Measurements from ENCODE around the gene PPP1R3E. TPM values are rescaled to one million over a fixed set of nuclear protein-coding genes. Genes with fewer than 3 reads are reported as not detected.
"Not testable (repeated sequence)": the region's sequence is repeated elsewhere in the genome, so short reads cannot be mapped to it uniquely, and the experiment has no call there.

Gene PPP1R3E
- polyA plus RNA-seq, 1 donor, result 18.5 TPM

DNA sequence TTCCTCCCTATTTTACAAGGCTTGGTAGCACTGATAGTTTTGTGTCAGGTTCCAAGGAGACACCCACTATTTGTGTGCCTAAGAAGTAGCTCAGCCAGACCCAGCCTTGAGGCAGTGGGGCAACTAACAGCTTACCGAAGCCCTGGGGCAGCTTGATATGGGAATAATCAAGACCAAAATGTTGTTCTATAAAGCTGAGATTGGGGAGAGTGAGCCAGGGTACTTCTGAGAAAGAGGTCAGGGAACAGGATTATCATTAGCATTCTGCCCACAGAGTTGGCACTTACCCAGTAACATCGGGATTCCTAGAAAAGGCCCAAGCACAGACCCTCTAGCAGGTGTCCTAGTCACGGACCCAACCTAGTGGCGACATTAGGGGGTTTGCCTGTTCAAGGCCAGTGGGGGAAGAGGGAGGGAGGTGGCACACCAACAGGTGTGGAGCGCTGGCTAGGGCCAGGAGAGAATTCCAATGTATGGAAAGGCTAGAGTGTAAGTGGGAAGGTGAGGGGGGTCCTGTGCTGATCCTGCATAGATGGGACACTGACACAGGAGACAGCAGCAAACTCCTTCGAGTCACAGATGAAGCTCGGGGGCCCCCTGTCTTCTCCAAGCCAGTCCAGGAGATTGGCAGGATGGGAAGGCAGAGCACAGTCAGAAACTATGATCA is 4.9 kb downstream of the PPP1R3E start:
- DNase-seq (ENCODE audit: low read depth), result no peak

DNA sequence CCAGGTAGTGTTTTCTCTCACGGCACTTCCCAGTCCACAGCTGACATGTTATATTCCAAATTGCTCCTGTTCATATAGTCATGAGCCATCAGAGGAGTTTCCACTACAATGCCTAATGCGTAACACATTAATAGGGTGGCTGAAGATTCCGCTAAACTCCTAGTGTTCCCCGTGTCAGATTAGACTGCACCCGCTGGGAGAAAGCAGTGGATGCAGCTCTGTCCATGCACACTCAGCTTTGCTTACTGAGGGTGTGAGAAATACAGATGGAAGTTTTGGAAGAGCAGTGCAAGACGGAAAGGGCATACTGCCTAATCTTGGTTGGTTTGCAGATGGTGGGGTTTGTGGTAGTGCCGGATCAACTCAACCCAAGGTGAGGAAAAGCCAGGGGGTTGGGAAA is 5.6 kb downstream of the PPP1R3E start:
- DNase-seq (ENCODE audit: low read depth), result no peak

DNA sequence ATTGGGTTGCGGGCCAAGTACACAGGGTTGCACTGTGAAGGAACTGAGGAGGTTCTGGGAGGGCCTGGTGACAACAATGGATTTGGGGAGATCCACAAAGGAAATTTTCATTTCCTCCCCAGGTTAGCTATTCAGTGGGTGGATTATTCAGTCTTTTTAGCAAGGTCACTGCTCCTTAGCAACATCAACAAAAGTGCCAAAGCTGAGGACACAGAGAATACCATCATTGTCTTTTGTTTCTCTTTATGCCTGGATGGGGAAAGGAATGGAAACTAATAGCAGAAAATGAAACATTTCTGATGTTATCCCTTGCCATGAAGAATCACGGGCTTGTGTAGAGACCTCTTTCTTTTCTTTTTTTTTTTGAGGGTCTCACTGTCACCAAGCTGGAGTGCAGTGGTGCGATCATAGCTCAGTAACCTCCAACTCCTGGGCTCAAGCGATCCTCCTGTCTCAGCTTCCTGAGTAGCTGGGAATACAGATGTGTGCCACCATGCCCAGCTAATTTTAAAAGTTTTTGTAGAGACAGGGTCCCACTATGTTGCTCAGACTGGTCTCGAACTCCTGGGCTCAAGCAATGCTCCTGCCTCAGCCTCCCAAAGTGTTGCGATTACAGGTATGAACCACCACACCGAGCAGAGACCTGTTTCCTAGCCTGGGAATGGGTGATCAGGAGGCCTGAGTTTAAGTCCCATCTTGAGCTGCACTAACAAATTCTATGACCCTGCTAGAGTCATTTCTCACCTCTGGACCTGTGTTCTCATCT is 6.5 kb downstream of the PPP1R3E start:
- no peak for DNase-seq (ENCODE audit: low read depth)

DNA sequence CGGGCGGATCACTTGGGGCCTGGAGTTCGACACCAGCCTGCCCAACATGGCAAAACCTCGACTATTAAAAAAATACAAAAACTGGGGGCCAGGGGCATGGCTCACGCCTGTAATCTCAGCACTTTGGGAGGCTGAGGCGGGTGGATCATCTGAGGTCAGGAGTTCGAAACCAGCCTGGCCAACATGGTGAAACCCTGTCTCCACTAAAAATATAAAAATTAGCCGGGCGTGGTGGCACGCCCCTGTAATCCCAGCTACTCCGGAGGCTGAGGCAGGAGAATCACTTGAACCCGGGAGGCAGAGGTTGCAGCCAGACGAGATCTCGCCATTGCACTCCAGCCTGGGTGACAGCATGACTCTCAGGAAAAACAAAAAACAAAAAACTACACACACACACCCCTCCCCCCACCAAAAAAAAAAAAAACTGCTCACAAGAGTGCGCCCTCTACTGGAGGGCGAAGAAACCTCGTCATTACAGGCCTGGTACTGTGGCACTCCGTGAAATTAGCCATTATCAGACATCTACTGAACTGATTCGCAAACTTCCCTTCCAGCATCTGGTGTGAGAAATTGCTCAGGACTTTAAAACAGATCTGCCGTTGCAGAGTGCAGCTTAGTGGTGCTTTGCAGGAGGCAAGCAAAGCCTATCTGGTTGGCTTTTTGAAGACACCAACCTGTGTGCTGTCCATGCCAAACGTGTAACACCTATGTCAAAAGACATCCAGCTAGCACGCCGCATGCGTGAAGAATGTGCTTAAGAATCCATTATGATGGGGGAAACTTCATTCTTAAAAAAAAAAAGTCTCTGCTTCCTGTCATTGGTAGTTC is 7.7 kb downstream of the PPP1R3E start:
- no peak for DNase-seq (ENCODE audit: low read depth)

DNA sequence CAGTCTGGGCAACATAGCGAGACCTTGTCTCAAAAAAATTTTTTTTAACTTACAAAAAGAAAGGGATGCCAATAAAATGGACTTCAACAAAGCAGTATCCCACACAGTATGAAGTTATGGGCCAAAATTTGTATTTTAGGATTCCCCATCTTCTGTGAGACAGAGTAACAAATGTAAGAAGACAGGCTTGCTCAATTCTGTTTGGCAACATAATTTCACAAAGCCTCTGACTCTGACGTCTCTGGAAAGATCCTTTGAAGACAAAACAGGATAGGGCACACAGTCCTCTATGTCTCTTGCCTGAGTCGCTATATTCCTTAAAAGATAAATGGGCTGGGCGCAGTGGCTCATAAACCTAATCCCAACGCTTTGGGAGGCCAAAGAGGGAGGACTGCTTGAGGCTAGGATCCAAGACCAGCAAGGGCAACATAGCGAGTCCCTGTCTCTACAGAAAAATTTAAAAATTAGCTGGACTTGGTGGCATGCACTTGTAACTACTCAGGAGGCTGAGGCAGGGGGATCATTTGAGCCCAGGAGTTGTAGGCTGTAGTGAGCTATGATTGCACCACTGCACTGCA is 15.7 kb downstream of the PPP1R3E start:
- DNase-seq (ENCODE audit: low read depth), result no peak

DNA sequence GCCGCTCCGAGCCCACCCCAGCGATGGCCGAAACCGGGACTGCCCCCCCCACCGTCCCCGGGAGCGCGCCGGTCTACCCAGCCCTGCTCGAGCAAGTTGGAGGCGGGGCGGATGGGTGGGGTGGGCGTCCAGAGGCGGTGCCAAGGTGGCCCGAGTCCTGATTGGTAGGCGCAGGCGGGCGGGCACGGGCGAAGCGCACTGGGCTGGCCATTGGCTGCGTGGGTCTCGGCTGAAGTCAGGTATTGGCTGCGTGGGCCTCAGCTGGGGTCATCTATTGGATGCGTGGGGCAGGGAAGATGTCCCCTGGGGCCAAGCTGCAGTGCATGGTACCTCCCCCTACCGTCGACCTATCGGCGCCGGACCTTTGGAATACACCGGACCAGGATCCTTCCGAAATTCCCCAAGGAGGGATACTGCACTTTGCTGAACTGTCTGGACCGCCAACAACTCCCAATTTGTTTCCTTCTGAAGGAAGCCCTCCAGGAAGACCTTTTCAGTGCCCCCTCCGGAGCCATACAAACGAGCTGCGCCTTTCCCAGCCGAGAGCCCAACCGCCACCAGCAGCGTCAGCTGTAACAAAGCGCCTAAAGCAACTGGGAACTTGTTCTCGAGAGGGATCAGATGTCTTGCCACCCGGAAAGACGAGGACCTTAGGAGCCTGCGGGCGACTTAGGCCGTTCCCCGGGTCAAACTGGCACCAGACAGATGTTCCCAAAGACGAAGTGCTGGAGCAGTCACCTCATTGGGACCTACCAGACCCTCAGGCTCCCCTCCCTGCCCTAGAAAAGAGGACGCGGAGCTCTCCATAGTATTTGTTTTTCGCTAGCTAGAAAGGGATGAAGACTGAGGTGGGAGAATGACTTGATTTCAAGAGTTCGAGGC is 16.4 kb downstream of the PPP1R3E start, which contains the start of gene HOMEZ:
Gene HOMEZ (minus strand): TSS at position 113 of the 882 bp plus-strand sequence. CDS start 180 bp downstream, outside the sequence.
- DNase-seq (ENCODE audit: low read depth), result peak; percentile 93

DNA sequence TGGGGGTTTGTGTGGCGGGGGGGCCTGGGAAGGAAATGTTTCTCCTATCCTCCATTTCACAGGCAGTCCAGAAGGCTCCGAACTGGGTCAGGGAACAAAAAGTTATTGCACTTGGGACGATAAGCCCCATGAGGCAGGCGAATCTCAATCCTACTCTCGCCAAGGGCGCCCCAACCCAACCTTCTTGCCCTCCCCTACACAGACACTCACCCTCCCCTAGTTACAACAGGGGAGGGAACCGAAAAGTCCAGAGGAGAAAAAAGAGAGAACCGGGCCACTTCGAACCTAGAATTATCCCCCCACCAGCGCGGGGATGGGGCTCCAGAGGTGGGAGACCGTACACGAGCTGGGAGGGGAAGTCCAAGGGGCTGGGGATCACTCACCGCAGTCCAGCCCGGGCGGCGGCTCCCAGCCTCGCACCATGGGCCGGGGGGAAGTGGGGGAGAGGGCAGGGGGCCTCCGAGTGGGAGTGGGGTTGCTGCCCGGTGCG is 17.1 kb downstream of the PPP1R3E start:
- DNase-seq (ENCODE audit: low read depth), result no peak

DNA sequence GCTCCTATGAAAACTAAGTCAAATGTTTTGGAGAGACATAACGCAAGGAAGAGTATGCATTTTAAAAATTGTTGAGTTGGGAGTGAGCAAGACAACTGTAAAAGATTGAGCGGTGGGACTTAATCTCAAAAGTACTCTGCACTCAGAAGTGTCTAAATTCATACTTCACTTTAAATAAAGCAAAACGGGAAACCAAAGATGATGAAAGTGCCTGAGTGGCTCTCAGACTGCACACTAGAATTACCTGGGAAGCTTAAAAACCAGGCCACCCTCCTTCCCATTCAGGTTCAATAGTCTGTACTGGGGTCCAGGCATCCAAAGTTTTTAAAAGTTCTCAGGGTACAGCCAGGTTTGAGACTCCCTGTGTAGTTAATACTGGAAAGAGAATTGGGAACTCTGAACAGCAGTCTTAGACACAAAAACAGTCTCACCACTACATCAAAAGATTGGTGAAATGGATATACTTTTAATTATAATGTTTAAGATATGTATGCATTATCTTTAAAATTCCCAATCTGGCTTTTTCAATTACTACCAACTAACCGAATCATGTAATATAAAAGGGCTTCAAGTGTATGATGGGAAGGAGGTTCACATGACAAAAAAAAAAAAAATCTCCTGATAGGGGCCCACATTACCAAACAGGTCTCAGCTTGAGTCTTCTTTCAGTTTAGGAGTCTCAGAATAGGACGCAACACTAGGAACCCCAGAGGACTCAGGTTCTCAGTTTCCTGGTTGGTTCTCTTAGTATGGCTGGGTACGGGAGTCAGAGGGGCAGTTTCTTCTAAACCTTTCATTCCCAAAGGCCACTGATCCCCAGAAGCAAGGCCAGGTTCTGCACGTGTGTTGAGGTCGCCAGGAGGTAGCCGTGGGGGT is 17.8 kb downstream of the PPP1R3E start:
- no peak for DNase-seq (ENCODE audit: low read depth)

DNA sequence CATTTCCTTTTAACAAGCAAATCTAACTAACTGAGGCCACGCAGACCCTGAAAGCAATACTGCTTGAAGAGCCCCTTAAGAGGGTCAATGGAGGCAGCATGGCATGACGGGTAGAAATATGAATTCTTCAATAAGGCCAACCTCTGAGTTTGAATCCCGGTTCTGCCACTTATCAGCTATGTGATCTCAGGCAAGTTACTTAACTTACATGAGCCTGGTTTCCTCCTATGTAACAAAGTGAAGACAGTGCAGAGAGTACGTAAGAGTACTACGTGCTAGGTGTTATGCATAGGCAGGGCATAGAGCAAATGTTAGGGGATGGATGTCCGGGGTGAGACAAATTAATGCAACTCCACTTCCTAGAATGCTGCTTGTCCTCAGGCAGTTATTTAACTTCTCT is 21.4 kb downstream of the PPP1R3E start:
- DNase-seq (ENCODE audit: low read depth), result no peak

DNA sequence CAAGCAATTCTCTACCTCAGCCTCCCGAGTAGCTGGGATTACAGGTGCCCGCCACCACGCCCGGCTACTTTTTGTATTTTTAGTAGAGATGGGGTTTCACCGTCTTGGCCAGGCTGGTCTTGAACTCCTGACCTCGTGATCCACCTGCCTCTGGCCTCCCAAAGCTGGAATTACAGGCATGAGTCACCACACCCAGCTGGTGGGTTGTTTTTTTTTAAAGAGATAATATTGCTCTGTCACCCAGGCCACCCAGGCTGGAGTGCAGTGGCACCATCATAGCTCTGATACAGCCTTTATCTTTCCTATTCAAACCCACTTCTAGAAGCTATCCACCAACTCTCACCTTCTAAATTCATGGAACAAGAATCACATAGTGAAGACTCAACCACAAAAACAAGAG is 24.7 kb downstream of the PPP1R3E start:
- not testable (repeated sequence) for DNase-seq (ENCODE audit: low read depth)

DNA sequence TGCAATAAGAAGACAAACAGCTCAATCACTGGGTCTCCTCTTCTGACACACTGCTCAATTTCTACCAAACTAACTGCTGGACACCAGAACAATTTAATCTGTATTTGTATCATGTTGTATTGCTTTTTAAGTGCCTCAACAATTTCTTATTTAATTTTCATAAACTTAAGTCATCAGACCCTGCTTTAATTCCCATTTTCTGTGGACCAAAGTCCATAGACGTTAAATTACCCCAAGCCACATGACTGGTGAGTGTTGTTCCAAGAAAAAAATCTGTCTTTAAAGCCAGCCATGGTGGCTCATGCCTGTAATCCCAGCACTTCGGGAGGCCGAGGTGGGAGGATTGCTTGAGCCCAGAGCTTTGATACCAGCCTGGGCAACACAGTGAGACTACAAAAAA is 25.5 kb downstream of the PPP1R3E start:
- DNase-seq (ENCODE audit: low read depth), result no peak

DNA sequence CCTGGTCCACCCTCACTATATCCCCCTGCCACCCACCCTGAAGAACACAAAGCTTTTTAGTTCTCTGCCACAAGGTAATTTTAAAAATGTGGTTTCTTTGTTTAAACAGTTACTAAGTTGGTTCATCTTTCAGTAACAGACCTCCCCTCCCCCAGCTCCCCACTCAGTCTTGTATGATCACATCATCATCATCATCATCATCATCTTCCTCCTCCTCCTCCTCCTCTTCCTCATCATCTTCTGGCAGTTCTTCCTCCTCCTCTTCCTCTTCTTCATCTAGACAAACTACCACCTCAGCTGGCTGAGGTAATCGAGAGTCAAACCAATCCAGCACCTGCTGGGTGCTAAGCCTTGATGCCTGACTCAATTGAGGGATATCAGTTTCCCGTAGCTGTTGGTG is 27.2 kb downstream of the PPP1R3E start:
- DNase-seq (ENCODE audit: low read depth), result no peak

DNA sequence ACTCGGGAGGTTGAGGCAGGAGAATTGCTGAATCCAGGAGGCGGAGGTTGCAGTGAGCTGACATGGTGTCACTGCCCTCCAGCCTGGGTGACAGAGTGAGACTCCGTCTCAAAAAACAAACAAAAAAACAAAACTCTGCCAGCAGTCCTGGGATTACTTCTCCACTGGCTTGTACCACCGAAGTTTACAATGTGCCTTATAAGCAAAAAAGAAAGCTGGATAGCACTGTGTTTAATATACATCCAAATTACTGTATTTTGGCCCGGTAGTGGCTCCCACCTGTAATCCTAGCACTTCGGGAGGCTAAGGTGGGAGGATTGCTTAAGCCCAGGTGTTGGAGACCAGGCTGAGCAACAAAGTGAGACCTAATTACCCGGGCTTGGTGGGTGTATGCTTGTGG is 33.5 kb downstream of the PPP1R3E start:
- DNase-seq (ENCODE audit: low read depth), result no peak

DNA sequence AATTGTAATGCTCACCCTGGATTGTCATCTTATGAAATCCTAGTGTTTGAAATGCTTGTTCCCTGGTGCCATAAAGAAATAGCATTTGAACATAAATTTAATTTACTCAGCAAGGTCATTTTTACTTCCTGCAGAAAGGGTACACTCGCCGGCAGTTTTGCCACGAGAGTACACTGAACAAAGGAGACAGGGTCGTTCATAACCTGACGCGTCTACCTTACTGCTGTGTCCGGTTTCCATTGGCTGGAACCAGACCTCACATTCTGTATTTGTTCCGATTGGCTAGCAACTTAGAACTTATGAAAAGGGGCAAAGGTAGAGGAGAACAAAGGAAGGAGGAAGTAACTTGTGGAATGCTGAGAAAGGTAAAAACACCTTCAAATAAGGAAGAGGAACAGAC is 41.8 kb downstream of the PPP1R3E start:
- not testable (repeated sequence) for DNase-seq (ENCODE audit: low read depth)

DNA sequence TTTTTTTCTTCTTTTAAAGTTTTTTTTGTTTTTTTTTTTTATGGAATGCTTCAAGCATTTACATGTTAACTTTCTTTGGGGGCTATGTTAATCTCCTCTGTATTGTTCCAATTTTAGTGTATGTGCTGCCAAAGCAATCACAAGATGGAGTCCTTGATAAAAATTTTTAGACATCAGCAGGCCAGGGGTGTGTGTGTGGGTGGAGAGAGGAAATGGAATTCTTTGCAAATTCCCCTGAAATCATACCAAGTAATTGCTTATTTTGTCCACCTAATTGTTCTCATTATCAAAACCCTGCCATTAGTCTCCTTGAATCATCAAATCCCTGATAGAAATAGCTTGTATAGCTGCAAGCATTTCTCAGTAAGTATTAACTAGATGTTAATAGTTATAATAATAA is 43.2 kb downstream of the PPP1R3E start:
- no peak for DNase-seq (ENCODE audit: low read depth)

DNA sequence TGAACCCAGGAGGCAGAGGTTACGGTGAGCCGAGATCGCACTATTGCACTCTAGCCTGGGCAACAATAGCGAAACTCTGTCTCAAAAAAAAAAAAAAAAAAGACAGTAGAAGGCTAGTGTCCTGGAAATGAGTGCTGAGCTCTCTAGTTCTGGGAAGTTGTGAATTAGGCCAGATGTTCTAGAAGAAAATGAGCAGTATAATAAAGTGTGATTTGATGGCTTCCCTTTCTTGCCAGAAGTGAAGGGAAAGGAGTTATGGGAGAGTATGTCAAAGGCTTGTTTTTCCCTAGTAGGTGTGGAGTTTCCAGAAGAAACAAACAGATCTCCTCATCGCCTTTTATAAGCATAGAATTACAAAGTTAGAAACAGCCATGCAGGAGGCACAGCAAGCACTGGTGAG is 44.4 kb downstream of the PPP1R3E start:
- no peak for DNase-seq (ENCODE audit: low read depth)

DNA sequence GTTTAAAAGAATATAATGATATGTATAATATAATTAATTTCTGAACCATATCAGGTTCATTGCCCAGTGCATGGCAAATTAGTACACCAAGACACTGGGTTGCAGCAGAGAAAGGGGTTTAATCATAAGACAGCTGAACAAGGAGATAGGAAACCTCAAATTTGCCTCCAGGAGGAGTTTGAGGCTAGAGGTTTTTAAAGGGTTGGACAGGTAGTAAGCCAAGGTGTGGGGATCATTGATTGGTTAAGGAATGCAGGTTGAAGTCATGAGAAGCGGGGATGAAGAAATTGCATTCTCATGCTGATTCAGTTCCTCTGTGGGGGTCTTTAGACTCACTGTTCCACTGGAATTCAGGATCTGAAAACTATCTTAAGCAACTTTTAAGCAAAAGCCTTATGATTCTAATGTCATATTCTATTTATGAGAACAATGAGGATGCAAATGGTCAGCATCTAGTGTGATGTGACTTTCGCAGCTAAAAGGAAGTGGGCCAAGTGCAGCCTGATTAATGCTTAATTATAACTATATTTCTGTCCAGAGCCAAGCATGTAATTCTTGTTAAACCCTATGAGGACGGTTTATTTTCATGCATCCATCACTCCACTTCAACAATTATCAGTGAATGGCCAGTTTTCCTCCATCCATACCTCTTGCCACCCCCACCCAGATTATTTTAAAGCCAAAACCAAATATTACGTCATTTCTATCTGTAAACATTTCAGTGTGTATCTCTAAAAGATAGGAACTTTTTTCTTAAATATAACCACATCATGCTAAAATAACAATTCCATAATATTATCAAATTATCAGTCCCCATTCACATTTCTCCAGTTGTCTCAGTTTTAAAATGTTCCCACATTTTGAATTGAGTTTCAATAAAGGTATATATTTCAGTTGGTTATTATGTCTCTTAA is 50.0 kb downstream of the PPP1R3E start:
- no peak for DNase-seq (ENCODE audit: low read depth)

DNA sequence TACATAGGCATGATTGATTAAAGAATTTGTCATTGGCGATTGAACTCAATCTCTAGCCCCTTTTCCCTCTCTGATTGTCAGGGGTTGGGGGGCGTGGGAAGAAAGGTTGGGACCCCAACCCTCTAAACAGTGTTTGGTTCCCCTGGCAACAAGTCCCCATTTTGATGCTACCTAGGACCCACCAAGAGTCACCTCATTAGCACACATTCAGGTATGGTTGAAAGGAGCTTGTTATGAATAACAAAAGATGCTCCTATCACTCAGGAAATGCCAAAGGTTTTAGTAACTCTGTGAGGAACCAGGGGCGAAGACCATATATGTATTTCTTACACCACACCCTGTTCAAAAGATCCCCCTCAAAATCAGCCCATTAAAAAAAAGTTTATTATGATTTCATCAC is 50.7 kb downstream of the PPP1R3E start:
- no peak for DNase-seq (ENCODE audit: low read depth)

DNA sequence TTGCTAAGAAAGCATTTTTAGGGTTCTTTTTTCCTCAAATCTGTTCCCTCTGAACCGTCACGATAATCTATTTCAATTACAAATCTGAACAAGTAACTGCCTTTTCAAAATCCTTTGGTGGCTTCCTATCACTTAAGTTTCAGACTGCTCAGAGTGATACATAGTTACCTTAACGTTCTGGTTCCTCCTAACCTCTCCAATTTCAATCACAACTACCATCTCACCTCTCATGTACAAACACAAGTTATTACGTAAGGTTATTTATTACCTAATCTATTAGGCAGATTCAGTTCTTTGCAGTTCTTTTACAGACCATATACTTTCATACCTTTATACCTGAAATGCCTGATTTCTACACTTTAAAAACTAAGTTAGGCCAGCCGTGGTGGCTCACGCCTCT is 52.8 kb downstream of the PPP1R3E start:
- DNase-seq (ENCODE audit: low read depth), result no peak

Data from forelimb muscle (tissue), 1 donor.